H9 (cell line): ENCODE data around the gene CCDC86. TPM values are rescaled to one million over a fixed set of nuclear protein-coding genes. Genes with fewer than 3 reads are reported as not detected.

Experiments
- DNase-seq: peaks from one replicate; pipeline ENCODE4 v3.0.0-alpha.2; 2017
- H2AFZ ChIP-seq: one replicate; pipeline ENCODE4 v1.6.1; 2013; ENCODE audit warnings: mild to moderate bottlenecking, low read length, control low read depth, moderate library complexity
- H2AK5ac ChIP-seq: 2 replicates; pipeline ENCODE4 v1.6.1; 2013; ENCODE audit warnings: low read length, control low read depth, mixed read lengths; ENCODE audit not compliant: insufficient read length
- H2BK120ac ChIP-seq: one replicate; pipeline ENCODE4 v1.6.1; 2013; ENCODE audit warnings: low read depth, mild to moderate bottlenecking, low read length, control low read depth, inconsistent platforms; ENCODE audit not compliant: poor library complexity, severe bottlenecking
- H2BK12ac ChIP-seq: 2 replicates; pipeline ENCODE4 v1.6.1; 2013; ENCODE audit warnings: low read length, control low read depth, mixed read lengths, low read depth; ENCODE audit not compliant: insufficient read length
- H2BK15ac ChIP-seq: 2 replicates; pipeline ENCODE4 v1.6.1; 2013; ENCODE audit warnings: low read depth, low read length, control low read depth
- H2BK20ac ChIP-seq: one replicate; pipeline ENCODE4 v1.6.1; 2013; ENCODE audit warnings: low read depth, mild to moderate bottlenecking, low read length, control low read depth, inconsistent platforms; ENCODE audit not compliant: poor library complexity, severe bottlenecking
- H2BK5ac ChIP-seq: 2 replicates; pipeline ENCODE4 v1.6.1; 2013; ENCODE audit warnings: low read length, control low read depth, mixed read lengths; ENCODE audit not compliant: insufficient read length
- H3K14ac ChIP-seq: 2 replicates; pipeline ENCODE4 v1.6.1; 2013; ENCODE audit warnings: low read length, control low read depth; ENCODE audit not compliant: insufficient read depth
- H3K18ac ChIP-seq: 2 replicates; pipeline ENCODE4 v1.6.1; 2013; ENCODE audit warnings: low read depth, mild to moderate bottlenecking, mixed read lengths, low read length, control low read depth; ENCODE audit not compliant: insufficient read length
- H3K23ac ChIP-seq: 2 replicates; pipeline ENCODE4 v1.6.1; 2013; ENCODE audit warnings: low read length, control low read depth, mixed read lengths, low read depth; ENCODE audit not compliant: insufficient read length
- H3K23me2 ChIP-seq: 2 replicates; pipeline ENCODE4 v1.6.1; 2013; ENCODE audit warnings: low read depth, mild to moderate bottlenecking, mixed read lengths, low read length, control low read depth; ENCODE audit not compliant: insufficient read length, poor library complexity, severe bottlenecking
- H3K27ac ChIP-seq: 2 replicates; pipeline ENCODE4 v1.5.1; 2013; ENCODE audit warnings: low read length, control low read depth, mixed read lengths, low read depth; ENCODE audit not compliant: insufficient read length
- H3K27me3 ChIP-seq: 2 replicates; pipeline ENCODE4 v1.6.1; 2013; ENCODE audit warnings: low read length, control low read depth, inconsistent platforms; ENCODE audit not compliant: insufficient read depth
- H3K4ac ChIP-seq: 2 replicates; pipeline ENCODE4 v1.6.1; 2013; ENCODE audit warnings: low read depth, mild to moderate bottlenecking, control low read depth, inconsistent platforms, low read length, moderate library complexity
- H3K4me1 ChIP-seq: 2 replicates; pipeline ENCODE4 v1.6.1; 2013; ENCODE audit warnings: low read length, control low read depth, inconsistent platforms; ENCODE audit not compliant: insufficient read depth
- H3K4me2 ChIP-seq: 2 replicates; pipeline ENCODE4 v1.6.1; 2013; ENCODE audit warnings: low read length, control low read depth, mixed read lengths; ENCODE audit not compliant: insufficient read length, insufficient read depth
- H3K56ac ChIP-seq: 2 replicates; pipeline ENCODE4 v1.6.1; 2013; ENCODE audit warnings: low read depth, mild to moderate bottlenecking, mixed read lengths, low read length, control low read depth; ENCODE audit not compliant: insufficient read length
- H3K79me1 ChIP-seq: 2 replicates; pipeline ENCODE4 v1.6.1; 2013; ENCODE audit warnings: low read depth, mild to moderate bottlenecking, moderate library complexity, low read length, control low read depth, inconsistent platforms; ENCODE audit not compliant: insufficient read depth, poor library complexity, severe bottlenecking
- H3K79me2 ChIP-seq: 2 replicates; pipeline ENCODE4 v1.6.1; 2013; ENCODE audit warnings: low read length, control low read depth, inconsistent platforms; ENCODE audit not compliant: insufficient read depth
- H3K9ac ChIP-seq: 2 replicates; pipeline ENCODE4 v1.6.1; 2013; ENCODE audit warnings: low read length, control low read depth, mixed read lengths; ENCODE audit not compliant: insufficient read length; ENCODE audit errors: extremely low read depth
- H3K9me3 ChIP-seq: one replicate; pipeline ENCODE4 v1.6.1; 2013; ENCODE audit warnings: low read depth, low read length, inconsistent platforms; ENCODE audit not compliant: control insufficient read depth
- H3T11ph ChIP-seq: one replicate; pipeline ENCODE4 v1.6.1; 2013; ENCODE audit warnings: mild to moderate bottlenecking, low read length, control low read depth, inconsistent platforms
- H4K20me1 ChIP-seq: one replicate; pipeline ENCODE4 v1.6.1; 2013; ENCODE audit not compliant: control insufficient read depth, insufficient read length, insufficient read depth
- H4K5ac ChIP-seq: 2 replicates; pipeline ENCODE4 v1.6.1; 2013; ENCODE audit warnings: low read depth, mild to moderate bottlenecking, mixed read lengths, low read length, control low read depth; ENCODE audit not compliant: insufficient read length
- H4K8ac ChIP-seq: replicated peaks from 2 replicates; pipeline ENCODE4 v1.6.1; 2013; ENCODE audit warnings: low read length, control low read depth, mixed read lengths, low read depth; ENCODE audit not compliant: insufficient read length
- H4K91ac ChIP-seq: 2 replicates; pipeline ENCODE4 v1.6.1; 2013; ENCODE audit warnings: low read depth, mild to moderate bottlenecking, moderate library complexity, mixed read lengths, low read length, control low read depth; ENCODE audit not compliant: insufficient read length
- H3K27ac Mint-ChIP-seq, 3 experiments: 2 replicates in 2 of 3; 3 replicates in 1 of 3; pipeline ENCODE4 v1.8.0; 2020 to 2021; ENCODE audit warnings: mixed read lengths in 3 of 3, mild to moderate bottlenecking in 1 of 3, moderate library complexity in 1 of 3
- H3K27me3 Mint-ChIP-seq: 2 replicates; pipeline ENCODE4 v1.8.0; 2021; ENCODE audit warnings: low read depth, mild to moderate bottlenecking, moderate library complexity, mixed read lengths
- H3K36me3 Mint-ChIP-seq, 3 experiments: 2 replicates in 2 of 3; 3 replicates in 1 of 3; pipeline ENCODE4 v1.8.0; 2020 to 2021; ENCODE audit warnings: low read depth in 3 of 3, mixed read lengths in 3 of 3; ENCODE audit not compliant: insufficient read depth in 1 of 3
- H3K4me1 Mint-ChIP-seq, 2 experiments: 2 replicates each; pipeline ENCODE4 v1.8.0; 2020; ENCODE audit warnings: mixed read lengths in 2 of 2
- H3K4me3 Mint-ChIP-seq, 2 experiments: 2 replicates in 1 of 2; 3 replicates in 1 of 2; pipeline ENCODE4 v1.8.0; 2020 to 2021; ENCODE audit warnings: mild to moderate bottlenecking in 2 of 2, mixed read lengths in 2 of 2, moderate library complexity in 1 of 2
- H3K9me3 Mint-ChIP-seq, 2 experiments: 2 replicates in 1 of 2; 3 replicates in 1 of 2; pipeline ENCODE4 v1.8.0; 2020; ENCODE audit warnings: mild to moderate bottlenecking in 2 of 2, mixed read lengths in 2 of 2, moderate library complexity in 1 of 2
- CTCF ChIP-seq: fragments of 200-600 bp; sonication (generic); conservative IDR thresholded peaks from 3 replicates; pipeline ENCODE4 v1.8.0; 2021; ENCODE audit warnings: antibody characterized with exemption, mild to moderate bottlenecking
- WGBS: extraction: QIAGEN DNeasy Blood & Tissue Kit; methylation state at CpG from one replicate; pipeline ENCODE4 v1.1.7; 2013; ENCODE audit warnings: missing lambda C conversion rate, low lambda C conversion rate, mixed read lengths; ENCODE audit not compliant: insufficient read length; ENCODE audit errors: extremely low coverage; 5-methylcytosine and 5-hydroxymethylcytosine counted together
- total RNA-seq: library from RNA; stranded (reverse); gene quantifications from 2 replicates; pipeline ENCODE4 v1.2.1, GENCODE V29; 2021

The CCDC86 gene
- total RNA-seq, 1 experiment from 2014 or later: 82.3 TPM

DNA sequence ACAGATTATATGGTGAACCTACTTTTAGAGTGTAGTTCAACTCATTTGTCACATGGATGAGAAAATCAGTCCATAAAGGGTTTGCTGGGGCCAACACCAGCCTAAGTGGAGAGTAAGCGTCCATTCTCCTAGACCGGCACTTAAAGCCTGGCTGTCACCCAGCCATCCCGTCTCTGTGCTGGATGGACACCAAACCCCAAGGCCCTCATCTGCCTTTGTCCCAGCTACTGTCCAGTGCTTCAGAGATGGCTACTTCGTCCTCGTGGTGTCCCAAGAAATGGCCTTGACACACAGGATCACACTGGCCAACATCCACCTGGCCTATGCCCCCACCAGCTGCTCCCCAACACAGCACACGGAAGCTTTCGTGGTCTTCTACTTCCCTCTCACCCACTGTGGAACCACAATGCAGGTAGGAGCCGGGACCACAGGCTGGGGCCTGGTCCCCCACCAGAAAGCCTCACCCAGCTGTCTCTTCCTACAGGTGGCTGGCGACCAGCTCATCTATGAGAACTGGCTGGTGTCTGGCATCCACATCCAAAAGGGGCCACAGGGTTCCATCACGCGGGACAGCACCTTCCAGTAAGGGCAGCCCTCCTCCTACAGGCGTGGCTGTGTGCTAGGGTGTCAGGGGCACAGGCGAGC is 28.9 kb downstream of the CCDC86 start:
- Histone ChIP-seq H3K4me1 (peaks cover 2% of the 10 kb centered on the region; the same call in 1 of the 2 replicates), H3K79me2 (no peaks in the 10 kb centered on the region), H2BK5ac (no peak overlapping the region), H3K27ac (no peak overlapping the region), H3K27me3 (no peaks in the 10 kb centered on the region), H3T11ph (no peak overlapping the region), H2AK5ac (no peak overlapping the region), H2BK12ac (no peak overlapping the region), H2BK15ac (peak overlapping the region; percentile 84; the same call in 1 of the 2 replicates), H4K20me1 (no peaks in the 10 kb centered on the region), H2BK20ac (no peak overlapping the region), H4K91ac (no peak overlapping the region), H4K8ac (no peak overlapping the region), H2BK120ac (no peak overlapping the region), H3K9me3 (no peaks in the 10 kb centered on the region), H4K5ac (no peak overlapping the region), H3K9ac (no peak overlapping the region), H3K14ac (no peak overlapping the region; the same call in 1 of the 2 replicates), H3K18ac (no peak overlapping the region), H3K23ac (no peak overlapping the region), H3K56ac (no peak overlapping the region), H3K79me1 (no peaks in the 10 kb centered on the region), H3K4me2 (no peak overlapping the region), H3K23me2 (no peaks in the 10 kb centered on the region), H2AFZ (no peak overlapping the region), H3K4ac (no peak overlapping the region)
- WGBS: no CpG with 5 or more reads among the region's 13 CpGs
- Mint-ChIP-seq H3K36me3 (no peaks in the 10 kb centered on the region), H3K9me3 (no peaks in the 10 kb centered on the region), H3K27me3 (no peaks in the 10 kb centered on the region; the same call in 1 of the 2 replicates), H3K27ac (no peak overlapping the region), H3K4me1 (peaks cover 9 to 10% of the 10 kb centered on the region in 2 experiments), H3K4me3 (no peak overlapping the region)
- no peak for DNase-seq
- TF ChIP-seq CTCF: no peak
